ENCODE data around the gene OR4D1. TPM values are rescaled to one million over a fixed set of nuclear protein-coding genes. Genes with fewer than 3 reads are reported as not detected.
"Not testable (repeated sequence)": the region's sequence is repeated elsewhere in the genome, so short reads cannot be mapped to it uniquely, and the experiment has no call there.

Gene OR4D1
- total RNA-seq (2014; rRNA removed; shearing (Covaris generic)) = not detected in 2 replicates
- not detected in 2 replicates for polyA plus RNA-seq (2014; cell fraction: nucleus; rRNA removed)

DNA sequence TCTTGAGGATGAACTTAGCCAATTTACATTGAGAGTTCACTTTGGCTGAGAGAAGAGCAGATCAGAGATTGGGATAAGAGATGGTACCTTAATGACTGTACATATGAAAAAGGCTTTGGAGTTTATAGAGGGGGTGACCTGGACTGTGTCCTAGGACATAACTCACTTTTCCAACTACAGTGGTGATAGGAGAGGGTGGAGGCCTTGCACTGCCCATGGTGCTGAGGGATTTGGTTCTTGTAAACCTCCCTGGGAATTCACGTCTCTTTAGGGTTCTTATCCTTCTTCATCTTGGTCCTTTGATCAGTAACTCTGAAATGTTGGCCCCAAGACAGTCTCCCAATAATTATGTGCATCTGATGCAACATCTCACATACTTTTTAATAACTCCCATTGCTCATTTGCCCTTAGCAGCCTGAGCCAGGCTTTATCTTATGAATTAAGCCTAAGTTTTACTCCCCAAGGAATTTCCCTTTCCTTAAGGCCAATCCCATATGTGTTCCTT lies at the start of gene OR4D1:
Gene OR4D1, plus strand, starts transcription at position 455 of the 505 bp plus-strand sequence. CDS start 6,770 bp downstream, outside the sequence.
- DNase-seq (ENCODE audit: extremely low read depth, low read depth) = no peak

DNA sequence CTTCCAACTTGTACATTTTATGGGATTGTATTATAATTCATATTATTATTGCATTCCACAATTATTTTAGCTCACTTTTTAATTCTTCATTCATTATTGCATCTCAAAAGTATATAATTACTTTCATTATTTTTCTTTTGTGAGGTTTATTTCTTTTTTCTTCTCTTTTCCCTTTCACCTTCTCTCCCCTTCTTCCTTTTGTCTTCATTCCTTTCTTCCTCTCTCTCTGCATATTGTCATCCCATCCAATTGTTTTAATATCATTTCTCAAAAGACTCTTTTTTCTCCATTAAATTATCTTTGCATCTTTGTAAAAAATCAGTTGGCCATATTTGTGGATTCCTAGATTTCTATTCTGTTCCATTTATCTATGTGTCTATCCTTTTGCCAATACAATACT lies 47.7 kb upstream of the OR4D1 start:
- DNase-seq (ENCODE audit: extremely low read depth, low read depth) = no peak

DNA sequence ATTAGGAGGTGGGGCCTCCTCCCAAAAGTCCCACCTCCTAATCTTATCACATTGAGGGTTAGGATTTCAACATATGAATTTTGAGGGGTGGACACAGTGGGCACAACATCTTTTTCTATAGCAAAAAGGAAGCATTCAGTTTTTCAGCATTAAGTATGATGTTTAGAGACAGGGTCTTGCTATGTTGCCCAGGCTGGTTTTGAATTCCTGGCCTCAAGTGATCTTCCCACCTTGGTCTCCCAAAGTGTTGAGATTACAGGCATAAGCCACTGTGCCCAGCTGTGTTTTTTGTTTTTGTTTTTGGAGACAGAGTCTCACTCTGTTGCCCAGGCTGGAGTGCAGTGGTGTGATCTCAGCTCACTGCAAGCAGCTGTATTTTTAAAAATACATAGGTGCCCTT lies 46.3 kb upstream of the OR4D1 start:
- not testable (repeated sequence) for DNase-seq (ENCODE audit: extremely low read depth, low read depth)

DNA sequence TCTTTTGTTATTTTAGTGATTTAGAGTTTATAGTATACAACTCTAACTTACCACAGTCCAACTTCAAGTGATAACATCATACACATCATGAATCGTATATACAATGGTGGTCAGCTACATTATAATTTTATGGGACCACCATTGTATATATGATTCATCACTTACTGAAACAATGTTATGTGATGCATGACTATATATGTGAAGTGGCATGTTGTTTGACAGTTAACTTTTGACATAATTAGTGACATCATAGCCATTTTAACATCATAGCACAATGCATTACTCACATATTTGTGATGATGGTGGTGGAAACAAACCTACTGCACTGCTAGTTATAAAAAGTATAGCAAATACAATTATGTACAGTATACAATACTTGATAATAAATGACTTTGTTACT lies 43.1 kb upstream of the OR4D1 start:
- DNase-seq (ENCODE audit: extremely low read depth, low read depth) = no peak

DNA sequence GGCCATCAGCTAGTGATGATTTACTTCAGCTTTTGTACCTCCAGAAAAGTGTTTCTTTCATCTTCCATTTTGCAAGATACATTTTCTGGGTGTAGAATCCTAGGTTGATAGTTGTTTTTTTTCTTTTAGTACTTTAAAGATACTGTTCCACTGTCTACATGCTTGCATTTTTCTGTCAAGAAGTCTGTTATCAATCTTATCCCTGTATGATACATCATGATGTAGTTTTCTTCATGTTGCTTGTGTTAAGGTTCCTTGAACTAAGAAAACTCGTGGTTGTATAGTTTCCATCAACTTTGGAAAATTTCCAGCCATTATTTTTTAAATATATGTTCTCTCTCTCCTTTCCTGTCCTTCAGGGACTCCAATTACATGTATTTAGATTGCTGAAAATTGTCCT lies 40.9 kb upstream of the OR4D1 start:
- DNase-seq (ENCODE audit: extremely low read depth, low read depth) = no peak

DNA sequence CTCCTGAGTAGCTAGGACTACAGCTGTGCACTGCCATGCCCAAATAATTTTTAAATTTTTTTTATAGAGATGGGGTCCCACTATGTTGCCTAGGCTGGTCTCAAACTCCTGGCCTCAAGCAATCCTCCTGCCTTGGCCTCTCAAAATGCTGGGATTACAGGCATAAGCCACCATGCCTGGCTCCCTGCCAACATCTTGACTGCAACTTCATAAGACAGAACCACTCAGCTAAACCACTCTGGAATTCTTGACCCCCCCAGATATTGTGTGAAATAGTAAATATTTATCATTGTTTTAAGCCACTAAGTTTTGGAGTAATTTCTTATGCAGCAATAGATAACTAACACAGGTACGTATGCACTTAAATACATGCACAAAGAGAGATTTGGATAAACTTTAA lies 39.0 kb upstream of the OR4D1 start:
- no peak for DNase-seq (ENCODE audit: extremely low read depth, low read depth)

DNA sequence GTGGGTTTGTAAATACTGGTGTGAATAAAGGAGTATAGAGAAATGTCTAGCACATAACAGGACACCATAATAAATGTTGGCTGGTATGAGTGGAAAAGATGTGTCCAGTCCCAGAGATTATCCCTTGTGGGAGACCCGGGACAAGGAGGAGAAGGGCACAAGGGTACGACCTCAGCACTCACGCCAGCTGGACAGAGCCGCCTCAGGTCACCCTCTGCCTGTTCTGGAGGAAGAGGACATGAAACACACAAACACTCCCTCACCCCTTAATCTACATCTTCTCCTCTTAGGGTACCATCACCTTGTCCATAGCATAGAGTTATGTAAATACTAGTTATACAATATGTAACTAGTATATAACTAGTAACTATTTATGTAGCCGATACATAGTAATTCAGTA lies 38.2 kb upstream of the OR4D1 start:
- no peak for DNase-seq (ENCODE audit: extremely low read depth, low read depth)

DNA sequence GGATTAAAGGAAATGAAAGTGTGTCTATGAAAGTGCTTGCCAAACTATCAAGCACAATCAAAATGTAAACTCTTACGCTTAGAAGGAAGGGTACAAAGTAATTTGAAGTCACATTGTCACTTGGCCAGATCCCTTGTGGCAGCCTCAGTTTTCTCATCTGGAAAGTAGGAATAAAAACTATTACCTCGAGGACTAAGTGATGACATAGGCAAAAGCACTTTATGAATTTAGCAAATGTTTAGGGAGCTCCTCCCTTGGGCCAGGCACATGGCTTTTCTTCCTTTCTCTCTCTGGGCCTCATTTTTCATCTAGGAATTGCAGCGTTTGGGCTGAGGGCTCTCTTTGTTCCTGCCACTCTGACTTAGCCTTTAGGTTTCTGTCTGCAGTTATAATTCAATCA lies 36.5 kb upstream of the OR4D1 start:
- no peak for DNase-seq (ENCODE audit: extremely low read depth, low read depth)

DNA sequence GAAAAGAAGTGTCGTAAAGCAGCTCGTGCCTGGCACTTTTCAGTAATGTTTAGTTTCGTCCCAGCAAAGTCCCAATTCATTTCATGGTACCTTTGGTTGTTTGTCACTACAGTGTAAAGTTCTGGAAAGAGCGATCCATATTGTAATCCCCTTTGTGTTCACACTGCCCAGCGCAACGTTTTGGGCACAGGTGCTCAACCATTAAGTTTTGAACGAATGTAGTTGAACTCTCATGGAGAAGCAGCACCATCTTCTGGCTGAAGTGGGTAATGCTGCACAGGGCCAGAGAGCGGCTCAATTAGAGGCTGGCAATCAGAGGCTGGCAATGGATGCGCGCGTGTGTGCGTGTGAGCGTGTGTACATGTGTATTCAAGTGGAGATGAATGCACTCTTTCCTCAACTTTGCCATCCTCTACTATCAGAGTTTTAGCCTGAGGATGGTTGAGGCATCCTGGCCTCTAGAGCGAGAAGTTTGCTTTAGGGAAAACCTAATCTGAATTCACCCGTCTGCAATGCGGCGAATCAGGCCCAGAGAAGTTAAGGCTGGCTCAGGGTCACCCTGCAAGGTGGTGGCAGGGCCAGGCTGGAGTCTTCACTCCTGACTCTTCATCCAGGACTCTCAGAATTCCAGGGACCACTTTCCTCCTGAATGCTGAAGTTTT lies 35.1 kb upstream of the OR4D1 start:
- DNase-seq (ENCODE audit: extremely low read depth, low read depth) = peak; percentile 75

DNA sequence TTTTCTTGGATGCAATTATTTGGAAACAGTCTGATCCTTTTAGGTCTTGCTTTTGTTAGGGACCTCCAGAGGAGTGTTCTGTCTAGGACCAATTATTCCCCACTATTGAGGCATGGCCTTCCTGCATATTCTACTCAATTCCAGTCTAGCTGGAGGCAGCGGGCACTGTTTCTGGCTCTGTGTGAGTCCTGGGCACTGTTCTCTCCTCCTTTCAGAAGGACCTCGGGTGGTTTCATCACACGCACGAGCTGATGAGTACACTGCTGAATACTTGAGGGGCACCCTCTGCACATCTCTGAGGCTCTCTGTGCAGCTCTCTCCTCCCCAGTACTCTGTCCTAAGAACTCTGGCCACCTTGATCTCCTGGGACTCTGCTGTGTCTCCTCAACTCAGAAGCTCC lies 34.2 kb upstream of the OR4D1 start:
- DNase-seq (ENCODE audit: extremely low read depth, low read depth) = no peak

DNA sequence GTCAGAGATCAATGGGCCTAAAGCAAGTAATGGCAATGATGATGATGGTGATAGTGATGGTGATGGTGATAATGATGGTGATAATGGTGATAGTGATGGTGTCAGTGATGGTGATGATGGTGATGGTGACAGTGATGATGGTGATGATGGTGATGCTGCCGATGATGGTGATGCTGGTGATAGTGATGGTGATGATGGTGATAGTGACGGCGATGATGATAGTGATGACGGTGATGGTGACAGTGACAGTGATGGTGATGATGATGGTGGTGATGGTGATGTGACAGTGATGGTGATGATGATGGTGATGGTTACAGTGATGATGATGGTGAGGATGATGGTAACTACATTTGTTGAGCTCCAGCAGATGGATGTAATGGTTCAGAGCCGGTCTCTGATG lies 30.8 kb upstream of the OR4D1 start:
- DNase-seq (ENCODE audit: extremely low read depth, low read depth) = no peak

DNA sequence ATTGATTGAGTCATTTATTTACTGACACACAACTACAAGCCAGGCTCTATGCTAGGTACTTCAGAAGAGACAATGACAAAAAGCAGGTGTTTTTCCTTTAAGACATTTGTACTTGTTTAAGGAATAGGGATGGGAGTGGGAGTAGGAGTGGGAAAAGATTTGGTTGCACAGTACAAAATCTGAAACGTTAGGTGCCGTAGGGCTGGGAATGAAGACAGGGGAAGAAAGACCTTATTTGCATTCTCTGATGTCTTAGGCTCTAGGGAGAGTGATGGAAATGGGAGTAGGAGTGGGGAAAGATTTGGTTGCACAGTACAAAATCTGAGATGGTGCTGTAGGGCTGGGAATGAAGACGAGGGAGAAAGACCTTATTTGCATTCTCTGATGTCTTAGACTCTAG lies 28.7 kb upstream of the OR4D1 start:
- DNase-seq (ENCODE audit: extremely low read depth, low read depth) = no peak

DNA sequence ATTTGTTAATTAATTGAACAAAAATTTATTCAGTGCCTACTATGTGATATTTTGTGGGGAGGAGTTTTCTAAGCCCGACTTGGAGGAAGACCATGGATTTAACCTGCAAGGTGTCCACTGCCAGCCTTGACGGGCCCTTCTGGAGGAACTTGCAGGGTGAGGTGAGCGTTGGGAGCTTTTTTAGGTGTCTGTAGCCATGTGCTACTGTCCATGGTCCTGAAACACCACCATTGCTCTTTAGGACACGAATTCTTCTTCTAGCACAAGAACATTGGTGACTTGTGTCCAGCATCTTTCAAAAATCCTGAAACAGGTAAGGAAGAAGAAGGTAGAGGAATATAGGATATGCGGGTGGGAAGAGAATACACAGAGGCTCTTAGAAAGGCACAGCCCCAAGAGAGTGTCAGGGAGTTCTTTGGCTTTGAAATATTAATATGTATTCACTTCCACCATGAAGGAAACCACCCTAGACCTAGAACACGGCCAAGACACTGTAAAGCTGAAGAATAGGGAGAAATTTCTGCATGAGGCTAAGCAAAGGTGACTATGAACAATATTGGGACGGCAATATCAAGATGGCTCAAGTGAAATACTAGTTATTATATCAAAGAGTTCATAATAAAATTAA lies 27.9 kb upstream of the OR4D1 start:
- peak; percentile 44 for DNase-seq (ENCODE audit: extremely low read depth, low read depth)

DNA sequence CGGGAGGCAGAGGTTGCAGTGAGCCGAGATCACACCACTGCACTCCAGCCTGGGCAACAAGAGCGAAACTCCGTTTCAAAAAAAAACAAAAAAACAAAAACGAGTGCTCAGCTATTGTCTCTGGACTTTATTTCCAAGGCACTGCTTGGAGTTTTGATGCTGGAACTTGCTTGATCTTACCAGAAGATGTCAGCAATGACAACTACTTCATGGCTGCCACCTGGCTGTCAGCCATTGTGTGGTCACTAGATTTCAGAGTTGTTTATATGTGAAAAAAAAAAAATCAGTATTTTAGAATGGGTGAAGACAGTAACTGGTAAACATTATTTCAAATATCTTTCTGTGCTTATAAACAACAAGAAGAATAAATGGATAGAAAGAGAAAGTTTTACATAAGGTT lies 26.3 kb upstream of the OR4D1 start:
- peak; percentile 21 for DNase-seq (ENCODE audit: extremely low read depth, low read depth)

DNA sequence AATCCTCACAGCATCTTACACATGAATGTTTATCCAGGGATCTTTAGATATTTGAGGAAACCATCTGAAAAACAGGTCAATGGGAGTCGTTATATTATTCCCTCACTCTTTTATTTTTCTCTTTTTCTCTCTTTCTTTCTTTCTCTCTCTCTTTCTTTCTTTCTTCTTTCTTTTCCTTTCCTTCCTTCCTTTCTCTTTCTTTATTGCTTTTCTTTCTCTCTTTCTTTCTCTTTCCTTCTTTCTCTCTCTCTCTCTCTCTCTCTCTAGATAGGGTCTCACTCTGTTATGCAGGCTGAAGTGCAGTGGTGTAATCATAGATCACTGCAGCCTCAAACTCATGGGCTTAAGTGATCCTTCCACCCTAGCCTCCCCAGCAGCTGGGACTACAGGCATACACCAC lies 20.3 kb upstream of the OR4D1 start:
- DNase-seq (ENCODE audit: extremely low read depth, low read depth) = no peak

DNA sequence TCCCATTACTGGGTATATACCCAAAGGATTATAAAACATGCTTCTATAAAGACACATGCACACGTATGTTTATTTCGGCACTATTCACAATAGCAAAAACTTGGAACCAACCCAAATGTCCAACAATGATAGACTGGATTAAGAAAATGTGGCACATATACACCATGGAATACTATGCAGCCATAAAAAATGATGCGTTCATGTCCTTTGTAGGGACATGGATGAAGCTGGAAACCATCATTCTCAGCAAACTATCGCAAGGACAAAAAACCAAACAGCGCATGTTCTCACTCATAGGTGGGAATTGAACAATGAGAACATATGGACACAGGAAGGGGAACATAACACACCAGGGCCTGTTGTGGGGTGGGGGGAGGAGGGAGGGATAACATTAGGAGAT lies 15.5 kb upstream of the OR4D1 start:
- not testable (repeated sequence) for DNase-seq (ENCODE audit: extremely low read depth, low read depth)

DNA sequence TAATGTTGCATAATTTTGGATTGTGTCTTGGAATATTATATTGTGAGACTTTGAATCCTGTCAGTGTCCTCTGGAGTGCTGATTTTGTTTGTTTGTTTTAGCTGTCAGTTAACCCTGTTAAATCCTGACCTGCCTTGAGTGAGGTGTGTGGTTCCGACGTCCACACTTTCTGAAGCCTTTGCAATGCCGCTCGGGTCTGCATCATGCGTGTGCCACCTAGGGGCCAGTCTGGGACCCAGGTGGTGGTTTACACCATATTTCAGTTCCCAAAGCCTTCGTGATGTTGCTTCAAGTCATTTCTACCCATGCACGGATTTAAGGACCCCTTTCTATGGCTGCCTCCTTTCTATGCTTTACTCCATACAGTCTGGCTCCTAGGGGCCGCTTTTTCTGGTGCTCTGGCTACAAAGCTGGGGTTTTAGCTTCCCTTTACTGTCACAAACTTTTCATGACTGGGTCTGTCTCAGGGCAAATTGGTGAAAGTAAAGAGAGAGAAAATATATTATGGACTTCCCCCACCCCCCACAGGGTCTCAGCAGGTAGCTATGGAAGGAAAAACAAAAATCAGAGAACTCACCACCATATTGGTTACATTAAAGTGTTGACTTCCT lies 11.4 kb upstream of the OR4D1 start:
- peak; percentile 4 for DNase-seq (ENCODE audit: extremely low read depth, low read depth)

DNA sequence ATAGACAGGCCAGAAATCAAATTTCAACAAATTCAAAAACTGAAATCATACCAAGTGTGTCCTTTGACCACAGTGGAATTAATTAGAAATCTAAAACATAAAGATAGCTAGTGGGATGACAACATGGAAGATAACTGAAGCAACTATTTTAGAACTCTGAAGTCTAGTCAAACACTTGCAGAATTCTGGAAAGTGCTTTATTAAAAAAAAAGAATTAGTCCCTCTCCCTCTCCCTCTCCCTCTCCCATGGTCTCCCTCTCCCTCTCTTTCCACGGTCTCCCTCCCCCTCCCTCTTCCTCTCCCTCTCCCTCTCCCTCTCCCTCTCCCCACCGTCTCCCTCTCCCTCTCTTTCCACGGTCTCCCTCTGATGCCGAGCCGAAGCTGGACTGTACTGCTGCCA lies 6.7 kb upstream of the OR4D1 start:
- no peak for DNase-seq (ENCODE audit: extremely low read depth, low read depth)

DNA sequence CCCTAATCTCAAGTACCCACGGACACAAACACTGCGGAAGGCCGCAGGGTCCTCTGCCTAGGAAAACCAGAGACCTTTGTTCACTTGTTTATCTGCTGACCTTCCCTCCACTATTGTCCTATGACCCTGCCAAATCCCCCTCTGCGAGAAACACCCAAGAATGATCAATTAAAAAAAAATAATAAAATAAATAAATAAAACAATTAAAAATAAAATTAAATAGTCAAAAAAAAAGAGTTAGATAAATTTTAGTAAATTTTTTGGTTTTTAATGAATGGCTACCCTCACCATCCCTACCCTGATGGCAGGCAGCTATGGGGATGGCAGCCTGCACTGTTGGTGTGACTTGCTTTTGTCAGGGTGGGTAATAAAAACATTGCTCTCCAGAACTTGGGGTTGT lies 4.8 kb upstream of the OR4D1 start:
- DNase-seq (ENCODE audit: extremely low read depth, low read depth) = not testable (repeated sequence)

DNA sequence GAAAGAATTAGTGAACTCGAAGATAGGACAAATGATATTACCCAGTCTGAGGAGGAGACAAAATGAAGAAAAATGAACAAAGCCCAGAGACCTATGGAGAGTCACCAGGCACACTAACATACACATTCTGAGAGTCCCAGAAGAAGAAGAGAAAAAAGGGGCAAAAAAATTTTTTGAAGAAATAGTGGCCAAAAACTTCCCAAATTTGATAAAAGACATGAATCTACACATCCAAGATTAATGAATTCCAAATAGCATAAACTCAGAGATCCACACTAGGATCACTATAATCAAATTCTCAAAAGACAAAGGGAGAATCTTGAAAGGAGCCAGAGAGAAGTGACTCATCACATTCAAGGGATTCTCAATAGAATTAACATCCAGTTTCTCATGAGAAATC lies 3.4 kb upstream of the OR4D1 start:
- no peak for DNase-seq (ENCODE audit: extremely low read depth, low read depth)

DNA sequence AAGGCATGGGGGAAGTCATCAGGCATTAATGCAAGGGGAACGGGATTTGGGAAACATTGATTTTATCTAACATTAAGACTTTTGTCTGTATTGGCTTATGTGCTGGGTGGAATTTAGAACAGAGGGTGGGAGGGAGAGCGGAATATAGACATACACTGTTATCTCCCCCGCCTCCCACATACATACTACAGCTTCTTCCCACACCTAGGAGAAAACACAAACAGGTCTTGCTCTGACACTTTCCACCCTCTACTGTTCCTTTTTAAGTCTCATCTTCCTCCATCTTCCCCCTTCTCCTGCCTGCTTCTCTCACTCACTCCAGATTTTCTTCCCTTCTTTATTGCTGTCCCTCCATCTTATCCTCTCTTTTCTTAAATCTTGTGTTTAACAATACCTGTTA lies 425 bp downstream of the OR4D1 start:
- no peak for DNase-seq (ENCODE audit: extremely low read depth, low read depth)

DNA sequence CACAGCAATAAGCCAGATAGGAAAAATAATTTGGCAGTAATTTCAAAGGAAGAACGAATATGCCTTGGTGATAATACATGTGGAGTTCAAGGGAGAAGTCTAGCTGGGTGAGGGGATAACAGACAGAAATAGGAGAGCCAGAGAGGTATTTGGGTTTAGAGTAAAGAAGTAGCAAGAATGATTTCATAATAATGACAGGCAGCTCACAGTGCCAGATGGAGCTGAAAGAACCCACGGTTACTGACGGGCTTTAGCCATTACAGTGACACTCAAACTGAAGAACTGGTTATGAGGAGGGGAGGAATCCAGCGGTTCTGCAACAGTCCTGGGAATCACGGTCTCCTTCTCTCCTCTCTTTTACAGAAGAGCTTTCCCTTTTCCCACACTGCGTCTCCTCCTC lies 2.2 kb downstream of the OR4D1 start:
- no peak for DNase-seq (ENCODE audit: extremely low read depth, low read depth)

Data from NCI-H460 (cell line).